Endothelial cell of umbilical vein (primary cell): Measurements from ENCODE around the gene SLC16A7. TPM values are rescaled to one million over a fixed set of nuclear protein-coding genes. Genes with fewer than 3 reads are reported as not detected.
A peak's percentile ranks its signal among the peaks of the same experiment; 100 is the strongest.

Experiments used
- BruUV-seq: library from RNA; stranded (reverse); fragments of 400-500 nt; replicated peaks from 2 replicates; lab custom pipeline; 2021; lab: Mats Ljungman, UMichigan
- CTCF ChIA-PET: fragments of 300-600, 350-600 bp; sonication (Branson Sonifier 250); formaldehyde crosslinking; loops from one replicate; lab custom pipeline; 2021; ENCODE audit warnings: antibody characterized with exemption, inconsistent platforms; lab: Charles Lee
- POLR2A ChIA-PET: fragments of 300-600, 350-600 bp; sonication (Branson Sonifier 250); formaldehyde crosslinking; loops from one replicate; lab custom pipeline; 2021; ENCODE audit warnings: antibody characterized with exemption, inconsistent platforms; lab: Charles Lee
- DNase-seq: peaks from one replicate; pipeline ENCODE4 v3.0.0-alpha.2; 2011; ENCODE audit warnings: low read depth, low spot score
- FAIRE-seq: peaks from 2 replicates; lab custom pipeline; 2011; peaks lifted over from hg19 to GRCh38; lab: Jason Lieb, UNC
- H2AFZ ChIP-seq: 2 replicates; pipeline ENCODE4 v1.6.0; 2012; ENCODE audit warnings: low read depth, low read length, control low read depth, inconsistent platforms
- H3K27ac ChIP-seq: 2 replicates; pipeline ENCODE4 v1.5.1; 2011; ENCODE audit warnings: low read depth, mild to moderate bottlenecking, control low read depth, low read length, moderate library complexity; ENCODE audit not compliant: insufficient read depth
- H3K27me3 ChIP-seq, 2 experiments: 2 replicates each; pipeline versions ENCODE4 v1.6.0 to v1.6.1; 2011; ENCODE audit warnings: low read length in 2 of 2, mixed read lengths in 1 of 2; ENCODE audit not compliant: control insufficient read depth in 2 of 2, insufficient read depth in 2 of 2
- H3K36me3 ChIP-seq, 2 experiments: 2 replicates in 1 of 2; 3 replicates in 1 of 2; pipeline ENCODE4 v1.5.1; 2011; ENCODE audit warnings: low read length in 2 of 2, mild to moderate bottlenecking in 1 of 2, moderate library complexity in 1 of 2; ENCODE audit not compliant: control insufficient read depth in 2 of 2, insufficient read depth in 2 of 2; ENCODE audit errors: extremely low read depth in 1 of 2
- H3K4me1 ChIP-seq: 3 replicates; pipeline ENCODE4 v1.5.1; 2011; ENCODE audit warnings: mild to moderate bottlenecking, low read length; ENCODE audit not compliant: control insufficient read depth, insufficient read depth; ENCODE audit errors: extremely low read depth
- H3K4me2 ChIP-seq: 2 replicates; pipeline ENCODE4 v1.6.1; 2011; ENCODE audit warnings: low read length, control low read depth, mixed read lengths; ENCODE audit not compliant: insufficient read depth
- H3K4me3 ChIP-seq, 3 experiments: fragments of 200-600 bp in 1 of 3; sonication (generic), shearing (Covaris generic) in 1 of 3; replicated peaks in 1 of 3; 2 replicates each; pipeline ENCODE4 v1.5.1; 2011 to 2016; ENCODE audit warnings: control low read depth in 3 of 3, low read length in 3 of 3, mild to moderate bottlenecking in 2 of 3, inconsistent platforms in 1 of 3, low read depth in 1 of 3, moderate library complexity in 1 of 3; ENCODE audit not compliant: insufficient read depth in 1 of 3
- H3K79me2 ChIP-seq: 2 replicates; pipeline ENCODE4 v1.6.0; 2012; ENCODE audit warnings: low read length, inconsistent platforms; ENCODE audit not compliant: control insufficient read depth, insufficient read depth
- H3K9ac ChIP-seq: replicated peaks from 2 replicates; pipeline ENCODE3; 2011; ENCODE audit warnings: low read length, control low read depth; ENCODE audit not compliant: insufficient read depth; ENCODE audit errors: extremely low read depth
- H3K9me1 ChIP-seq: replicated peaks from 3 replicates; pipeline ENCODE4 v1.6.0; 2011; ENCODE audit warnings: mild to moderate bottlenecking, low read length; ENCODE audit not compliant: control insufficient read depth, insufficient read depth; ENCODE audit errors: extremely low read depth
- H3K9me3 ChIP-seq: replicated peaks from 2 replicates; pipeline ENCODE4 v1.5.1; 2012; ENCODE audit warnings: low read length, inconsistent platforms; ENCODE audit not compliant: control insufficient read depth, insufficient read depth
- H4K20me1 ChIP-seq: replicated peaks from 2 replicates; pipeline ENCODE3; 2011; ENCODE audit warnings: mild to moderate bottlenecking, low read length; ENCODE audit not compliant: control insufficient read depth, insufficient read depth; ENCODE audit errors: extremely low read depth
- CTCF ChIP-seq, 2 donors: IDR thresholded peaks; 1 replicate in 1 of 2; 2 replicates in 1 of 2; pipeline ENCODE4 v1.5.1; 2011; ENCODE audit warnings: low read length in 2 of 2, mild to moderate bottlenecking in 2 of 2, moderate library complexity in 2 of 2, control low read depth in 1 of 2, inconsistent platforms in 1 of 2, low read depth in 1 of 2; ENCODE audit not compliant: insufficient read depth in 1 of 2; ENCODE audit errors: extremely low read depth in 1 of 2
- FOS ChIP-seq: IDR thresholded peaks from 2 replicates; pipeline ENCODE4 v1.6.1; 2011; ENCODE audit warnings: mild to moderate bottlenecking, low read length, moderate library complexity, borderline replicate concordance; ENCODE audit not compliant: insufficient read depth
- GATA2 ChIP-seq: IDR thresholded peaks from 2 replicates; pipeline ENCODE4 v1.7.0; 2011; ENCODE audit warnings: low read depth, mild to moderate bottlenecking, moderate library complexity, mixed read lengths, low read length; ENCODE audit not compliant: insufficient read length, insufficient read depth
- JUN ChIP-seq: IDR thresholded peaks from 2 replicates; pipeline ENCODE4 v1.6.1; 2011; ENCODE audit warnings: borderline replicate concordance, low read depth; ENCODE audit not compliant: insufficient read length, insufficient read depth
- MAX ChIP-seq: IDR thresholded peaks from 2 replicates; pipeline ENCODE4 v1.6.1; 2011; ENCODE audit not compliant: insufficient read depth, insufficient read length
- POLR2A ChIP-seq: IDR thresholded peaks from 2 replicates; pipeline ENCODE4 v1.6.1; 2012; ENCODE audit warnings: low read depth, mild to moderate bottlenecking, control low read depth, low read length
- dilution Hi-C: fragments of 300-500 bp; cut with MboI; formaldehyde crosslinking; loops from one replicate; pipeline ENCODE4 v1.15.0; 2019; ENCODE audit warnings: low sequenced_read_pairs; ENCODE audit not compliant: extremely low pct_ligation_motif_present
- intact Hi-C: fragments of 100-400 bp; cut with micrococcal nuclease; formaldehyde crosslinking; loops from one replicate; pipeline ENCODE4 v1.10.0; 2022
- polyA plus RNA-seq, 4 experiments: library from polyadenylated mRNA; depleted of rRNA in 3 of 4; stranded (reverse) in 3 of 4; unstranded in 1 of 4; fragments of >200 nt; gene quantifications; 2 replicates each; pipeline versions ENCODE4 v1.2.1 to v1.2.3, GENCODE V29; 2011 to 2012; ENCODE audit warnings: missing spikeins in 1 of 4
- small RNA-seq: library from RNA; depleted of rRNA; stranded (forward); fragments of <200 nt; gene quantifications from one replicate; pipeline ENCODE3, GENCODE V24; 2012; ENCODE audit warnings: low replicate concordance, low read depth; ENCODE audit not compliant: insufficient read depth, insufficient read length
- total RNA-seq: library from RNA; stranded (reverse); gene quantifications from 2 replicates; pipeline ENCODE4 v1.2.3, GENCODE V29; 2021

The SLC16A7 gene
- total and polyA plus RNA-seq, 2 donors (not counting 3 experiments of a cell fraction or from before 2014, with no cell fraction given) = 2.9 to 8.9 TPM

- DNase-seq (no peak), FAIRE-seq (no peak)
- Histone ChIP-seq H2AFZ (no peak overlapping the region), H3K79me2 (no peaks in the 10 kb centered on the region), H3K9me3 (no peaks in the 10 kb centered on the region), H3K27ac (no peak overlapping the region), H3K4me1 (peaks cover 12% of the 10 kb centered on the region), H3K36me3 (no peaks in the 10 kb centered on the region), H3K4me2 (no peak overlapping the region), H3K9me1 (no peaks in the 10 kb centered on the region), H3K27me3 (no peaks in the 10 kb centered on the region), H3K9ac (no peak overlapping the region), H3K4me3 (no peak overlapping the region), H4K20me1 (no peaks in the 10 kb centered on the region)
- CTCF ChIA-PET = interaction anchor here (0.8 to 1.1 kb wide), 6 partner anchors 10 to 659 kb away, joined by 3 to 6 read pairs (median 3); no protein-coding TSS in a partner anchor
- dilution Hi-C loops (no loop called here), intact Hi-C loops (loop anchor here (5.0 to 10.0 kb wide), 3 partner anchors 332 to 430 kb away; no protein-coding TSS in a partner anchor)
- POLR2A ChIA-PET = no interaction called here
- TF ChIP-seq GATA2 (no peak), FOS (no peak), POLR2A (no peak), JUN (no peak), MAX (no peak), CTCF (IDR thresholded peaks at IDR 0.05; ENCODE audit: extremely low read depth in 1 of 2, insufficient read depth in 1 of 2, low read depth in 1 of 2, low read length in 2 of 2) (peak in 1 of 2 donors; percentile 25)
- no TSS peak for BruUV-seq
Measured at GRCh38 chr12:59834659-59835474, 239.0 kb downstream of the SLC16A7 start.

Small RNA genes lying within 50 kb of the gene (small RNA-seq; reads per million reads assigned to genes)
- gene AC079905.2 = not detected
- not detected for gene RNU4-20P
